K562 (cell line): Measurements from ENCODE around the gene PRR16. TPM values are rescaled to one million over a fixed set of nuclear protein-coding genes. Genes with fewer than 3 reads are reported as not detected.

Experiments
- ATAC-seq: fragments of 200-7000 bp; cut with Tn5 transposase; 3 replicates; pipeline ENCODE4 v1.9.1; 2020; ENCODE audit warnings: moderate library complexity
- BruUV-seq: library from RNA; stranded (reverse); fragments of 400-500 nt; replicated peaks from 2 replicates; lab custom pipeline; 2021; lab: Mats Ljungman, UMichigan
- CTCF ChIA-PET: fragments of 300-600 bp; formaldehyde crosslinking; extraction: SDS; loops from one replicate; lab custom pipeline; 2021; ENCODE audit warnings: low intra/inter-chr PET ratio; lab: Yijun Ruan, JAX
- POLR2A ChIA-PET: fragments of 300-600, 350-650 bp; sonication (Branson Sonifier 250); formaldehyde crosslinking; extraction: SDS; loops from one replicate; lab custom pipeline; 2021; ENCODE audit warnings: antibody characterized with exemption, inconsistent platforms; lab: Yijun Ruan, JAX
- DNase-seq, 4 experiments: peaks; one replicate each; pipeline versions ENCODE4 v3.0.0 to v3.0.0-alpha.2; 2011 to 2018; ENCODE audit warnings: low spot score in 3 of 4, mixed read lengths in 3 of 4; ENCODE audit errors: extremely low read depth in 1 of 4
- FAIRE-seq: peaks from 2 replicates; lab custom pipeline; 2011; peaks lifted over from hg19 to GRCh38; lab: Jason Lieb, UNC
- H2AFZ ChIP-seq: 2 replicates; pipeline ENCODE4 v1.6.0; 2011; ENCODE audit warnings: low read depth, low read length, control low read depth, inconsistent platforms
- H3K27ac ChIP-seq: fragments of 200-600 bp; 3 replicates; pipeline ENCODE4 v1.8.0; 2011; ENCODE audit warnings: low read depth, mild to moderate bottlenecking, control low read depth, inconsistent platforms, low read length, moderate library complexity, mixed read lengths; ENCODE audit errors: extremely low read depth
- H3K27me3 ChIP-seq, 2 experiments: fragments of 300-600 bp in 1 of 2; 2 replicates in 1 of 2; 3 replicates in 1 of 2; pipeline versions ENCODE4 v1.6.0 to v1.8.0; 2011; ENCODE audit warnings: inconsistent platforms in 2 of 2, low read length in 2 of 2, mild to moderate bottlenecking in 1 of 2, mixed read lengths in 1 of 2, moderate library complexity in 1 of 2; ENCODE audit not compliant: control insufficient read depth in 2 of 2, insufficient read depth in 2 of 2
- H3K36me3 ChIP-seq: fragments of 300-600 bp; 3 replicates; pipeline ENCODE4 v1.8.0; 2011; ENCODE audit warnings: mild to moderate bottlenecking, low read length, inconsistent platforms; ENCODE audit not compliant: control insufficient read depth, insufficient read depth
- H3K4me1 ChIP-seq, 2 experiments: fragments of 200-600 bp in 1 of 2; replicated peaks in 1 of 2; 2 replicates in 1 of 2; 3 replicates in 1 of 2; pipeline versions ENCODE4 v1.5.1 to v1.8.0; 2011; ENCODE audit warnings: inconsistent platforms in 2 of 2, low read length in 2 of 2, mild to moderate bottlenecking in 1 of 2, mixed read lengths in 1 of 2, moderate library complexity in 1 of 2; ENCODE audit not compliant: control insufficient read depth in 2 of 2, insufficient read depth in 2 of 2
- H3K4me2 ChIP-seq: 2 replicates; pipeline ENCODE4 v1.6.1; 2011; ENCODE audit warnings: low read length, control low read depth, inconsistent platforms, mixed read lengths; ENCODE audit not compliant: insufficient read depth
- H3K4me3 ChIP-seq: fragments of 200-600 bp; sonication (generic), shearing (Covaris generic); 2 replicates; pipeline ENCODE4 v1.5.1; 2016; ENCODE audit warnings: control low read depth, inconsistent platforms
- H3K79me2 ChIP-seq: fragments of 200-600 bp; 3 replicates; pipeline ENCODE4 v1.8.0; 2011; ENCODE audit warnings: low read length, inconsistent platforms; ENCODE audit not compliant: control insufficient read depth, insufficient read depth
- H3K9ac ChIP-seq, 2 experiments: 2 replicates each; pipeline versions ENCODE4 v1.6.0 to v1.6.1; 2011; ENCODE audit warnings: low read depth in 2 of 2, low read length in 2 of 2, control low read depth in 1 of 2, inconsistent platforms in 1 of 2, mild to moderate bottlenecking in 1 of 2, mixed read lengths in 1 of 2; ENCODE audit not compliant: insufficient read depth in 1 of 2
- H3K9me1 ChIP-seq: one replicate; pipeline ENCODE4 v1.6.0; 2011; ENCODE audit warnings: inconsistent platforms, mild to moderate bottlenecking, low read length, moderate library complexity; ENCODE audit not compliant: control insufficient read depth, insufficient read depth
- H3K9me3 ChIP-seq: replicated peaks from 2 replicates; pipeline ENCODE4 v1.5.1; 2011; ENCODE audit warnings: low read depth, low read length, inconsistent platforms; ENCODE audit not compliant: control insufficient read depth, insufficient read depth
- H4K20me1 ChIP-seq: replicated peaks from 2 replicates; pipeline ENCODE4 v1.6.1; 2011; ENCODE audit warnings: low read length, inconsistent platforms, mixed read lengths; ENCODE audit not compliant: control insufficient read depth, insufficient read depth
- CBFA2T2 ChIP-seq: fragments of 450-650 bp; conservative IDR thresholded peaks from 2 replicates; pipeline ENCODE4 v1.6.1; 2017; ENCODE audit warnings: mild to moderate bottlenecking
- CHD2 ChIP-seq: IDR thresholded peaks from 2 replicates; pipeline ENCODE4 v1.6.1; 2011; ENCODE audit warnings: low read depth, low read length
- HEY1 ChIP-seq: fragments of 250-450 bp; sonication (Bioruptor Pico); IDR thresholded peaks from 2 replicates; pipeline ENCODE4 v1.5.0; 2020; ENCODE audit warnings: mild to moderate bottlenecking, moderate library complexity, borderline replicate concordance
- MAFK ChIP-seq: IDR thresholded peaks from 2 replicates; pipeline ENCODE4 v1.6.1; 2011; ENCODE audit warnings: low read length, improper control_type of control experiment
- PYGO2 ChIP-seq: fragments of 450-650 bp; IDR thresholded peaks from 2 replicates; pipeline ENCODE4 v1.6.1; 2016; ENCODE audit warnings: mild to moderate bottlenecking, missing genetic modification characterization, moderate library complexity, missing compliant biosample characterization
- SPI1 ChIP-seq: IDR thresholded peaks from 2 replicates; pipeline ENCODE4 v1.6.1; 2011; ENCODE audit warnings: low read depth, low read length, control low read depth, borderline replicate concordance
- TCF7 ChIP-seq: sonication (generic); IDR thresholded peaks from 2 replicates; pipeline ENCODE4 v1.6.1; 2016; ENCODE audit warnings: antibody characterized with exemption, borderline replicate concordance
- ZFP91 ChIP-seq: sonication (generic); formaldehyde crosslinking; IDR thresholded peaks from 2 replicates; pipeline ENCODE4 v1.8.0; 2022; ENCODE audit warnings: mild to moderate bottlenecking, missing genetic modification reagents
- ZNF12 ChIP-seq: sonication (generic); formaldehyde crosslinking; IDR thresholded peaks from 2 replicates; pipeline ENCODE4 v1.4.0; 2020; ENCODE audit warnings: mild to moderate bottlenecking, missing genetic modification reagents
- ZNF764 ChIP-seq: fragments of 250-450 bp; sonication (Bioruptor Pico); IDR thresholded peaks from 2 replicates; pipeline ENCODE4 v1.4.0; 2020; ENCODE audit warnings: low read depth, mild to moderate bottlenecking, moderate library complexity
- WGBS: fragments of 100-300 bp; shearing (Covaris generic); methylation state at CpG from one replicate; pipeline ENCODE4 v1.1.6; 2016; ENCODE audit warnings: low coverage, mixed read lengths; ENCODE audit not compliant: insufficient coverage; ENCODE audit errors: missing lambda C conversion rate; 5-methylcytosine and 5-hydroxymethylcytosine counted together
- in situ Hi-C: fragments of 300-500 bp; cut with MboI; formaldehyde crosslinking; loops from 4 replicates; pipeline ENCODE4 v1.15.0; 2018; ENCODE audit warnings: inconsistent platforms, mixed read lengths
- intact Hi-C: fragments of 100-400 bp; cut with micrococcal nuclease; formaldehyde crosslinking; loops from 2 replicates; pipeline ENCODE4 v1.14.2; 2022
- polyA plus RNA-seq, 8 experiments: library from polyadenylated mRNA; depleted of rRNA in 4 of 8; stranded (reverse) in 5 of 8; unstranded in 3 of 8; fragments of >200 nt; fragmentation: Nextera tagmentation in 2 of 8; fragmentation: Illumina TruSeq in 1 of 8; extraction: Ambion mirVana in 2 of 8; extraction: Trizol in 1 of 8; gene quantifications; 2 replicates each; pipeline versions ENCODE4 v1.2.1 to v1.2.3, GENCODE V29; 2011 to 2014; ENCODE audit warnings: inconsistent platforms in 1 of 8, missing spikeins in 1 of 8
- total RNA-seq, 7 experiments: library from RNA; depleted of rRNA in 6 of 7; stranded (reverse); fragments of >200 nt in 6 of 7; fragmentation: Illumina TruSeq in 2 of 7; extraction: Trizol in 2 of 7; gene quantifications; 2 replicates each; pipeline versions ENCODE4 v1.2.1 to v1.2.3, GENCODE V29; 2011 to 2021; ENCODE audit warnings: low replicate concordance in 1 of 7
- TF ChIP-seq, protein P1 (sequence below): fragments of 450-650 bp; formaldehyde crosslinking; IDR thresholded peaks from 2 replicates; pipeline ENCODE4 v1.4.0; 2020; ENCODE audit warnings: mild to moderate bottlenecking

PRR16 gene
- total and polyA plus RNA-seq, 9 of the 15 experiments (the other 6 are each of a cell fraction or from before 2014, with no cell fraction given), result 0.61 to 10.1 (median 3.3) TPM

GRCh38 chr5:120615967-120616645, 152.0 kb downstream of the PRR16 start:
- Histone ChIP-seq H3K79me2 (no peaks in the 10 kb centered on the region), H3K27me3 (no peaks in the 10 kb centered on the region), H3K9me1 (no peaks in the 10 kb centered on the region), H3K36me3 (no peaks in the 10 kb centered on the region), H3K9ac (no peak overlapping the region), H4K20me1 (no peaks in the 10 kb centered on the region), H3K4me2 (no peak overlapping the region), H3K4me1 (no peaks in the 10 kb centered on the region), H2AFZ (no peak overlapping the region), H3K9me3 (no peaks in the 10 kb centered on the region), H3K27ac (no peak overlapping the region), H3K4me3 (no peak overlapping the region)
- in situ Hi-C loops (no loop called here), intact Hi-C loops (no loop called here)
- DNase-seq, result no peak
- TF ChIP-seq CHD2 (no peak), ZNF764 (CRISPR knock-in tag) (no peak), PYGO2 (tag) (no peak), MAFK (no peak), CBFA2T2 (no peak), ZFP91 (no peak), ZNF12 (no peak), SPI1 (no peak), HEY1 (CRISPR knock-in tag) (no peak), TCF7 (no peak)
- TF ChIP-seq, protein P1, sequence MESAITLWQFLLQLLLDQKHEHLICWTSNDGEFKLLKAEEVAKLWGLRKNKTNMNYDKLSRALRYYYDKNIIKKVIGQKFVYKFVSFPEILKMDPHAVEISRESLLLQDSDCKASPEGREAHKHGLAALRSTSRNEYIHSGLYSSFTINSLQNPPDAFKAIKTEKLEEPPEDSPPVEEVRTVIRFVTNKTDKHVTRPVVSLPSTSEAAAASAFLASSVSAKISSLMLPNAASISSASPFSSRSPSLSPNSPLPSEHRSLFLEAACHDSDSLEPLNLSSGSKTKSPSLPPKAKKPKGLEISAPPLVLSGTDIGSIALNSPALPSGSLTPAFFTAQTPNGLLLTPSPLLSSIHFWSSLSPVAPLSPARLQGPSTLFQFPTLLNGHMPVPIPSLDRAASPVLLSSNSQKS (CRISPR knock-in tag), result no peak
- ChIA-PET CTCF (no interaction called here), POLR2A (no interaction called here)
- 25% methylated on average over 7 of the region's 7 CpGs for WGBS
- BruUV-seq, result no TSS peak
- no peak for FAIRE-seq
- ATAC-seq, result no peak
